GM12878 (cell line): ENCODE data around the gene STARD3. TPM values are rescaled to one million over a fixed set of nuclear protein-coding genes. Genes with fewer than 3 reads are reported as not detected.

Source experiments
- ATAC-seq: fragments of 200-7000 bp; cut with Tn5 transposase; 3 replicates; pipeline ENCODE4 v1.9.1; 2020; ENCODE audit warnings: mild to moderate bottlenecking, moderate library complexity
- BruUV-seq: library from RNA; stranded (reverse); fragments of 400-500 nt; replicated peaks from 2 replicates; lab custom pipeline; 2021; lab: Mats Ljungman, UMichigan
- CTCF ChIA-PET: fragments of 300-600 bp; sonication (Branson Sonifier 250); formaldehyde crosslinking; extraction: SDS; loops from one replicate; lab custom pipeline; 2021; ENCODE audit warnings: inconsistent platforms; lab: Yijun Ruan, JAX
- POLR2A ChIA-PET: fragments of 350-600 bp; formaldehyde crosslinking; extraction: SDS; loops from one replicate; lab custom pipeline; 2021; ENCODE audit warnings: inconsistent platforms; lab: Charles Lee
- RAD21 ChIA-PET: fragments of 300-600 bp; sonication (Branson Sonifier 250); formaldehyde crosslinking; loops from one replicate; lab custom pipeline; 2023; ENCODE audit warnings: antibody characterized with exemption; ENCODE audit not compliant: unreplicated experiment; lab: Charles Lee
- SMC1A ChIA-PET: fragments of 300-600 bp; sonication (Branson Sonifier 250); formaldehyde crosslinking; loops from one replicate; lab custom pipeline; 2023; ENCODE audit not compliant: unreplicated experiment, uncharacterized antibody; lab: Charles Lee
- DNase-seq: peaks from one replicate; pipeline ENCODE4 v3.0.0-alpha.2; 2011; ENCODE audit warnings: low read depth, low spot score
- FAIRE-seq: peaks from 3 replicates; lab custom pipeline; 2011; peaks lifted over from hg19 to GRCh38; lab: Jason Lieb, UNC
- H2AFZ ChIP-seq: 2 replicates; pipeline ENCODE4 v1.6.0; 2011; ENCODE audit warnings: low read depth, low read length, control low read depth; ENCODE audit not compliant: control insufficient read depth
- H3K27ac ChIP-seq: 2 replicates; pipeline ENCODE4 v1.5.1; 2011; ENCODE audit warnings: control low read depth; ENCODE audit not compliant: control insufficient read depth, insufficient read depth
- H3K27me3 ChIP-seq, 2 experiments: replicated peaks in 1 of 2; 2 replicates each; pipeline versions ENCODE4 v1.6.0 to v1.6.1; 2011; ENCODE audit warnings: low read length in 1 of 2; ENCODE audit not compliant: control insufficient read depth in 2 of 2, insufficient read depth in 2 of 2
- H3K36me3 ChIP-seq, 2 experiments: 2 replicates each; pipeline ENCODE4 v1.5.1; 2011; ENCODE audit warnings: low read length in 1 of 2; ENCODE audit not compliant: control insufficient read depth in 2 of 2, insufficient read depth in 2 of 2
- H3K4me1 ChIP-seq: 2 replicates; pipeline ENCODE4 v1.6.1; 2011; ENCODE audit warnings: mild to moderate bottlenecking, low read length, moderate library complexity, mixed read lengths; ENCODE audit not compliant: control insufficient read depth, insufficient read depth
- H3K4me2 ChIP-seq: 2 replicates; pipeline ENCODE4 v1.6.0; 2011; ENCODE audit warnings: control low read depth; ENCODE audit not compliant: control insufficient read depth, insufficient read depth
- H3K4me3 ChIP-seq: fragments of 200-600 bp; sonication (generic); 2 replicates; pipeline ENCODE4 v1.5.1; 2016
- H3K79me2 ChIP-seq: 2 replicates; pipeline ENCODE4 v1.6.0; 2011; ENCODE audit warnings: low read length; ENCODE audit not compliant: control insufficient read depth, insufficient read depth
- H3K9ac ChIP-seq: 2 replicates; pipeline ENCODE4 v1.8.0; 2011; ENCODE audit warnings: low read length, control low read depth, mixed read lengths; ENCODE audit not compliant: control insufficient read depth, insufficient read depth
- H3K9me3 ChIP-seq: replicated peaks from 3 replicates; pipeline ENCODE4 v1.5.1; 2011; ENCODE audit warnings: mild to moderate bottlenecking, low read length; ENCODE audit not compliant: control insufficient read depth, insufficient read depth
- H4K20me1 ChIP-seq: 2 replicates; pipeline ENCODE4 v1.6.0; 2011; ENCODE audit not compliant: control insufficient read depth, insufficient read depth
- BHLHE40 ChIP-seq, 2 experiments: fragments of 450-650 bp in 1 of 2; IDR thresholded peaks; 2 replicates each; pipeline ENCODE4 v1.6.1; 2011 to 2017; ENCODE audit warnings: low read depth in 2 of 2, borderline replicate concordance in 1 of 2, improper control_type of control experiment in 1 of 2, low read length in 1 of 2, mild to moderate bottlenecking in 1 of 2
- CUX1 ChIP-seq: IDR thresholded peaks from 2 replicates; pipeline ENCODE4 v1.6.1; 2012; ENCODE audit warnings: improper control_type of control experiment, low read depth, low read length; ENCODE audit not compliant: insufficient replicate concordance
- ELK1 ChIP-seq: IDR thresholded peaks from 2 replicates; pipeline ENCODE4 v1.6.1; 2012; ENCODE audit warnings: low read depth, low read length, improper control_type of control experiment
- GABPA ChIP-seq: IDR thresholded peaks from 2 replicates; pipeline ENCODE4 v1.6.1; 2014; ENCODE audit warnings: antibody characterized with exemption, low read depth, mild to moderate bottlenecking, inconsistent platforms
- IRF4 ChIP-seq: IDR thresholded peaks from 2 replicates; pipeline ENCODE4 v1.6.1; 2011; ENCODE audit warnings: low read depth, low read length
- RAD21 ChIP-seq: IDR thresholded peaks from 2 replicates; pipeline ENCODE4 v1.6.1; 2011; ENCODE audit warnings: mild to moderate bottlenecking, low read depth, low read length, moderate library complexity; ENCODE audit not compliant: insufficient read depth
- RELA ChIP-seq: fragments of 450-650 bp; IDR thresholded peaks from 2 replicates; pipeline ENCODE4 v1.8.0; 2014; ENCODE audit warnings: borderline replicate concordance; ENCODE audit not compliant: partially characterized antibody
- RELB ChIP-seq: fragments of 450-650 bp; IDR thresholded peaks from 2 replicates; pipeline ENCODE4 v1.6.1; 2017; ENCODE audit warnings: low read depth, mild to moderate bottlenecking, moderate library complexity
- SIN3A ChIP-seq: IDR thresholded peaks from 2 replicates; pipeline ENCODE4 v1.6.1; 2012; ENCODE audit warnings: low read depth, low read length, improper control_type of control experiment
- ZNF217 ChIP-seq: fragments of 450-650 bp; IDR thresholded peaks from 2 replicates; pipeline ENCODE4 v1.6.1; 2017; ENCODE audit warnings: antibody characterized with exemption, mild to moderate bottlenecking
- WGBS: methylation state at CpG from one replicate; pipeline ENCODE4 v1.1.6; 2016; ENCODE audit warnings: low lambda C conversion rate; ENCODE audit not compliant: insufficient replicate concordance, insufficient coverage; ENCODE audit errors: missing lambda C conversion rate; 5-methylcytosine and 5-hydroxymethylcytosine counted together
- in situ Hi-C: fragments of 300-500 bp; cut with MboI; formaldehyde crosslinking; loops from 9 replicates; pipeline ENCODE4 v1.14.3; 2018; ENCODE audit warnings: mixed read lengths
- intact Hi-C: fragments of 100-400 bp; cut with micrococcal nuclease; formaldehyde crosslinking; loops from one replicate; pipeline ENCODE4 v1.14.2; 2022; ENCODE audit not compliant: unreplicated experiment
- polyA plus RNA-seq, 11 experiments: library from polyadenylated mRNA; depleted of rRNA in 4 of 11; unstranded in 6 of 11; stranded (reverse) in 5 of 11; fragments of >200 nt; fragmentation: Nextera tagmentation in 4 of 11; fragmentation: Illumina TruSeq in 1 of 11; extraction: Ambion mirVana in 4 of 11; extraction: Trizol in 1 of 11; gene quantifications; 1 replicate in 1 of 11; 2 replicates in 10 of 11; pipeline versions ENCODE4 v1.2.1 to v1.2.3, GENCODE V29; 2011 to 2016; ENCODE audit warnings: inconsistent platforms in 2 of 11, missing spikeins in 2 of 11, low read depth in 1 of 11
- total RNA-seq, 4 experiments: library from RNA; depleted of rRNA in 3 of 4; stranded (reverse); fragments of >200 nt in 3 of 4; fragmentation: Illumina TruSeq in 1 of 4; extraction: Trizol in 1 of 4; gene quantifications; 2 replicates each; pipeline versions ENCODE4 v1.2.1 to v1.2.3, GENCODE V29; 2013 to 2021
- TF ChIP-seq, protein P1 (sequence below): IDR thresholded peaks from 2 replicates; pipeline ENCODE4 v1.6.1; 2012; ENCODE audit warnings: low read depth, low read length, improper control_type of control experiment

STARD3 gene
- total and polyA plus RNA-seq, 10 of the 15 experiments (the other 5 are each of a cell fraction or from before 2014, with no cell fraction given), result 0.08 to 62.7 (median 27.5) TPM

DNA sequence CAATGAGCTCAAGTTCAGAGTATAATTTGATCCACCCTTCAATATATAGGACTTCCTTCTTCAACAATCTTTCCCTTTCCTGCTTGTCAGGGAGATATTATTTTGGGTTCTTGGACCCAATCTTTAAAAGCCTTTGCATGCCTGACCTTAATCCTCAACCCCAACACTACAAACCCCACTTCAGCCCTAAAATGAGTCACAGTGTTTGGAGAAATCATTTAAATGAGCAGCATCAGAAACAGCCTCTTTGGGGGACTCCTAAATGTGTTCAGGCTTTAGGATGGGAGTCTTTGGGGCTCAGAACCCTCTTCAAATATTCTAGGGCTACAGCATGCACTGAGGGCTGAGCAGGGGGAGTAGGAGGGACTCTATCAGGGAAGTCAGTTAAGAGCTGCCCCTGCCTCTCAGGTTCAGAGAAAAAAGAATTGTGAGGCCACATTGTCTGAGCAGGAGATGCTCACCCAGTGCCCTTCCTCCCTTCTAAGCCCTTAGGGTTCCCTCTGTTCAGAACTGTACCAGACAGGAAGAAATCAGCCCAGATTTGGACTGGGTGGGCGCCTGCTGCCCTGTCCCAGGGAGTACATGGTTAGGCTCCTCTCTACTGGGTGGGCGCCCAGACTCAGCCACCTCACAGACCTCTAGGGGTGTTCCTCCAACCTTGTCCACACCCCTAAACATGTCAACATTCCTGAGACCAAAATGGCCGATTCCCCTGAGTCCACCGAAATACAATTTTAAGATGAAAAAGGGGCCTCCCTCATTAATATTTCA lies 34.2 kb upstream of the STARD3 start:
- Histone ChIP-seq H4K20me1 (no peaks in the 10 kb centered on the region), H3K4me2 (no peak overlapping the region), H3K79me2 (no peaks in the 10 kb centered on the region), H3K4me1 (peaks cover 6% of the 10 kb centered on the region; the same call in 1 of the 2 replicates), H3K9ac (no peak overlapping the region), H3K9me3 (no peaks in the 10 kb centered on the region), H2AFZ (no peak overlapping the region), H3K27ac (no peak overlapping the region), H3K4me3 (no peak overlapping the region), H3K36me3 (no peaks in the 10 kb centered on the region), H3K27me3 (peaks cover 47 to 54% of the 10 kb centered on the region in 2 experiments)
- intact Hi-C loops, result no loop called here
- WGBS, result 2% methylated on average over 4 of the region's 4 CpGs
- in situ Hi-C loops, result no loop called here
- no TSS peak for BruUV-seq
- no peak; the same call in 2 of the 3 replicates for ATAC-seq
- no peak for DNase-seq
- SMC1A ChIA-PET, result no interaction called here
- CTCF ChIA-PET, result no interaction called here
- POLR2A ChIA-PET, result no interaction called here
- TF ChIP-seq GABPA (no peak), RAD21 (no peak), CUX1 (no peak), RELA (no peak), ZNF217 (no peak), RELB (no peak), IRF4 (no peak), ELK1 (no peak), SIN3A (no peak), BHLHE40 (IDR thresholded peaks at IDR 0.05; ENCODE audit: borderline replicate concordance in 1 of 2, low read depth in 2 of 2, low read length in 1 of 2) (no peak)
- TF ChIP-seq, protein P1, sequence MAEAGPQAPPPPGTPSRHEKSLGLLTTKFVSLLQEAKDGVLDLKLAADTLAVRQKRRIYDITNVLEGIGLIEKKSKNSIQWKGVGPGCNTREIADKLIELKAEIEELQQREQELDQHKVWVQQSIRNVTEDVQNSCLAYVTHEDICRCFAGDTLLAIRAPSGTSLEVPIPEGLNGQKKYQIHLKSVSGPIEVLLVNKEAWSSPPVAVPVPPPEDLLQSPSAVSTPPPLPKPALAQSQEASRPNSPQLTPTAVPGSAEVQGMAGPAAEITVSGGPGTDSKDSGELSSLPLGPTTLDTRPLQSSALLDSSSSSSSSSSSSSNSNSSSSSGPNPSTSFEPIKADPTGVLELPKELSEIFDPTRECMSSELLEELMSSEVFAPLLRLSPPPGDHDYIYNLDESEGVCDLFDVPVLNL, result no peak
- RAD21 ChIA-PET, result no interaction called here
- FAIRE-seq, result no peak
